HEK293 (cell line): ENCODE data around the gene ZDHHC14.
A peak's percentile ranks its signal among the peaks of the same experiment; 100 is the strongest.

Source experiments
- KLF7 ChIP-seq: fragments of 450-650 bp; formaldehyde crosslinking; IDR thresholded peaks from 2 replicates; pipeline ENCODE4 v1.5.1; 2016; ENCODE audit warnings: missing biosample characterization, missing genetic modification characterization, borderline replicate concordance
- MYNN ChIP-seq: fragments of 450-650 bp; formaldehyde crosslinking; IDR thresholded peaks from 2 replicates; pipeline ENCODE4 v1.5.1; 2016; ENCODE audit warnings: missing biosample characterization, missing genetic modification characterization, borderline replicate concordance
- MZF1 ChIP-seq: fragments of 450-650 bp; formaldehyde crosslinking; IDR thresholded peaks from 2 replicates; pipeline ENCODE4 v1.5.1; 2017; ENCODE audit warnings: missing biosample characterization, missing genetic modification characterization, borderline replicate concordance
- OVOL3 ChIP-seq: fragments of 450-650 bp; formaldehyde crosslinking; IDR thresholded peaks from 2 replicates; pipeline ENCODE4 v1.5.1; 2016; ENCODE audit warnings: missing biosample characterization, missing genetic modification characterization
- ZBTB21 ChIP-seq: fragments of 450-650 bp; formaldehyde crosslinking; IDR thresholded peaks from 2 replicates; pipeline ENCODE4 v1.5.1; 2017; ENCODE audit warnings: missing biosample characterization, missing genetic modification characterization
- ZBTB8A ChIP-seq: fragments of 450-650 bp; formaldehyde crosslinking; IDR thresholded peaks from 2 replicates; pipeline ENCODE4 v1.5.1; 2016; ENCODE audit warnings: missing biosample characterization, missing genetic modification characterization
- ZNF138 ChIP-seq: fragments of 450-650 bp; formaldehyde crosslinking; IDR thresholded peaks from 2 replicates; pipeline ENCODE4 v1.5.1; 2016; ENCODE audit warnings: missing biosample characterization, missing genetic modification characterization, borderline replicate concordance
- ZNF140 ChIP-seq: fragments of 450-650 bp; formaldehyde crosslinking; IDR thresholded peaks from 2 replicates; pipeline ENCODE4 v1.5.1; 2016; ENCODE audit warnings: missing biosample characterization, missing genetic modification characterization
- ZNF155 ChIP-seq: fragments of 450-650 bp; formaldehyde crosslinking; IDR thresholded peaks from 2 replicates; pipeline ENCODE4 v1.5.1; 2016; ENCODE audit warnings: missing biosample characterization, missing genetic modification characterization
- ZNF19 ChIP-seq: fragments of 450-650 bp; formaldehyde crosslinking; IDR thresholded peaks from 2 replicates; pipeline ENCODE4; 2016; ENCODE audit warnings: missing biosample characterization, missing genetic modification characterization, low read depth
- ZNF214 ChIP-seq: fragments of 450-650 bp; formaldehyde crosslinking; IDR thresholded peaks from 2 replicates; pipeline ENCODE4 v1.5.1; 2017; ENCODE audit warnings: missing biosample characterization, mild to moderate bottlenecking, missing genetic modification characterization, borderline replicate concordance
- ZNF223 ChIP-seq: fragments of 450-650 bp; formaldehyde crosslinking; IDR thresholded peaks from 2 replicates; pipeline ENCODE4 v1.5.1; 2016; ENCODE audit warnings: missing biosample characterization, missing genetic modification characterization
- ZNF24 ChIP-seq: fragments of 450-650 bp; formaldehyde crosslinking; IDR thresholded peaks from 2 replicates; pipeline ENCODE4 v1.5.1; 2016; ENCODE audit warnings: missing biosample characterization, missing genetic modification characterization
- ZNF292 ChIP-seq: fragments of 450-650 bp; formaldehyde crosslinking; IDR thresholded peaks from 2 replicates; pipeline ENCODE4 v1.5.1; 2016; ENCODE audit warnings: low read depth, missing biosample characterization, missing genetic modification characterization, borderline replicate concordance
- ZNF394 ChIP-seq: fragments of 450-650 bp; formaldehyde crosslinking; IDR thresholded peaks from 2 replicates; pipeline ENCODE4 v1.5.1; 2016; ENCODE audit warnings: missing biosample characterization, missing genetic modification characterization, mild to moderate bottlenecking, moderate library complexity, borderline replicate concordance
- ZNF426 ChIP-seq: fragments of 450-650 bp; formaldehyde crosslinking; IDR thresholded peaks from 2 replicates; pipeline ENCODE4 v1.5.1; 2017; ENCODE audit warnings: missing biosample characterization, missing genetic modification characterization, mild to moderate bottlenecking, inconsistent platforms, moderate library complexity
- ZNF433 ChIP-seq: fragments of 450-650 bp; formaldehyde crosslinking; IDR thresholded peaks from 2 replicates; pipeline ENCODE4 v1.5.1; 2016; ENCODE audit warnings: missing biosample characterization, missing genetic modification characterization, low read depth
- ZNF529 ChIP-seq: fragments of 450-650 bp; formaldehyde crosslinking; IDR thresholded peaks from 2 replicates; pipeline ENCODE4 v1.5.1; 2017; ENCODE audit warnings: missing genetic modification characterization, missing biosample characterization; ENCODE audit not compliant: insufficient replicate concordance
- ZNF530 ChIP-seq: fragments of 450-650 bp; formaldehyde crosslinking; IDR thresholded peaks from 2 replicates; pipeline ENCODE4 v1.5.1; 2016; ENCODE audit warnings: low read depth, missing biosample characterization, missing genetic modification characterization
- ZNF558 ChIP-seq: fragments of 450-650 bp; formaldehyde crosslinking; IDR thresholded peaks from 2 replicates; pipeline ENCODE4 v1.5.1; 2016; ENCODE audit warnings: missing biosample characterization, missing genetic modification characterization
- ZNF629 ChIP-seq: fragments of 450-650 bp; formaldehyde crosslinking; IDR thresholded peaks from 2 replicates; pipeline ENCODE4 v1.5.1; 2017; ENCODE audit warnings: missing biosample characterization, missing genetic modification characterization
- ZNF654 ChIP-seq: fragments of 450-650 bp; formaldehyde crosslinking; IDR thresholded peaks from 2 replicates; pipeline ENCODE4 v1.5.1; 2016; ENCODE audit warnings: low read depth, missing biosample characterization, missing genetic modification characterization
- ZNF664 ChIP-seq: fragments of 450-650 bp; formaldehyde crosslinking; IDR thresholded peaks from 2 replicates; pipeline ENCODE4 v1.5.1; 2016; ENCODE audit warnings: missing biosample characterization, missing genetic modification characterization
- ZNF791 ChIP-seq: fragments of 450-650 bp; formaldehyde crosslinking; IDR thresholded peaks from 2 replicates; pipeline ENCODE4 v1.5.1; 2016; ENCODE audit warnings: missing biosample characterization, missing genetic modification characterization
- ZXDB ChIP-seq: fragments of 450-650 bp; formaldehyde crosslinking; IDR thresholded peaks from 2 replicates; pipeline ENCODE4 v1.5.1; 2016; ENCODE audit warnings: missing biosample characterization, missing genetic modification characterization
- TF ChIP-seq, protein P1 (sequence below): fragments of 450-650 bp; formaldehyde crosslinking; IDR thresholded peaks from 2 replicates; pipeline ENCODE4 v1.5.1; 2016; ENCODE audit warnings: missing biosample characterization, missing genetic modification characterization
- TF ChIP-seq, protein P2 (sequence below): fragments of 450-650 bp; formaldehyde crosslinking; IDR thresholded peaks from 2 replicates; pipeline ENCODE4 v1.5.1; 2016; ENCODE audit warnings: missing biosample characterization, missing genetic modification characterization
- TF ChIP-seq, protein P3 (sequence below): fragments of 450-650 bp; formaldehyde crosslinking; conservative IDR thresholded peaks from 2 replicates; pipeline ENCODE4 v1.5.1; 2016; ENCODE audit warnings: low read depth, missing biosample characterization, missing genetic modification characterization
- TF ChIP-seq, protein P4 (sequence below): fragments of 450-650 bp; formaldehyde crosslinking; IDR thresholded peaks from 2 replicates; pipeline ENCODE4 v1.5.1; 2016; ENCODE audit warnings: missing biosample characterization, missing genetic modification characterization

Gene ZDHHC14

DNA sequence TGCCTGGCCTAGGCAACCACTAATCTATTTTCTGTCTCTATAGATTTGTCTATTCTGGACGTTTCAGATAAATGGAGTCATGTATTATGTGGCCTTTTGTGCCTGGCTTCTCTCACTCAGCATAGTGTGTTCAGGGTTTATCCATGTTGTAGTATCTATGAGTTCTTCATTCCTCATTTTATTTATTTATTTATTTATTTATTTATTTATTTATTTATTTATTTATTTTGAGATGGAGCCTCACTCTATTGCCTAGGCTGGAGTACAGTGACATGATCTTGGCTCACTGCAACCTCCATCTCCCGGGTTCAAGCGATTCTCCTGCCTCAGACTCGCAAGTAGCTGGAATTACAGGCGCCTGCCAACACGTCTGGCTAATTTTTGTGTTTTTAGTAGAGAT lies 86.3 kb downstream of the ZDHHC14 start (continued):
- TF ChIP-seq ZNF664 (peak; percentile 82), ZNF433 (tag by site-specific recombination) (peak; percentile 95), ZNF292 (peak; percentile 96), ZNF426 (tag by site-specific recombination) (peak; percentile 94), ZNF529 (peak; percentile 70), ZNF223 (peak; percentile 82), ZNF791 (tag by site-specific recombination) (peak; percentile 83), ZNF140 (tag by site-specific recombination) (peak; percentile 93), ZBTB8A (tag by site-specific recombination) (peak; percentile 75), ZNF138 (tag by site-specific recombination) (peak; percentile 88), ZNF19 (tag by site-specific recombination) (peak; percentile 87; the same call in 1 of the 2 replicates), ZBTB21 (tag by site-specific recombination) (peak; percentile 56), ZNF558 (tag by site-specific recombination) (peak; percentile 72), KLF7 (tag by site-specific recombination) (peak; percentile 43; the same call in 1 of the 2 replicates), ZNF214 (peak; percentile 33; the same call in 1 of the 2 replicates), ZNF24 (0 out of 2 replicates have a peak, but pooled peaks have one; percentile 37), ZNF629 (peak; percentile 69), MYNN (peak; percentile 47; the same call in 1 of the 2 replicates), ZNF530 (tag by site-specific recombination) (0 out of 2 replicates have a peak, but pooled peaks have one; percentile 14), ZNF654 (tag by site-specific recombination) (peak; percentile 38; the same call in 1 of the 2 replicates), OVOL3 (tag by site-specific recombination) (peak; percentile 44; the same call in 1 of the 2 replicates), ZNF155 (tag by site-specific recombination) (0 out of 2 replicates have a peak, but pooled peaks have one; percentile 72), ZNF394 (tag by site-specific recombination) (peak; percentile 97), MZF1 (tag by site-specific recombination) (peak; percentile 21; the same call in 1 of the 2 replicates), ZXDB (tag by site-specific recombination) (peak; percentile 61; the same call in 1 of the 2 replicates)
- TF ChIP-seq, protein P1, sequence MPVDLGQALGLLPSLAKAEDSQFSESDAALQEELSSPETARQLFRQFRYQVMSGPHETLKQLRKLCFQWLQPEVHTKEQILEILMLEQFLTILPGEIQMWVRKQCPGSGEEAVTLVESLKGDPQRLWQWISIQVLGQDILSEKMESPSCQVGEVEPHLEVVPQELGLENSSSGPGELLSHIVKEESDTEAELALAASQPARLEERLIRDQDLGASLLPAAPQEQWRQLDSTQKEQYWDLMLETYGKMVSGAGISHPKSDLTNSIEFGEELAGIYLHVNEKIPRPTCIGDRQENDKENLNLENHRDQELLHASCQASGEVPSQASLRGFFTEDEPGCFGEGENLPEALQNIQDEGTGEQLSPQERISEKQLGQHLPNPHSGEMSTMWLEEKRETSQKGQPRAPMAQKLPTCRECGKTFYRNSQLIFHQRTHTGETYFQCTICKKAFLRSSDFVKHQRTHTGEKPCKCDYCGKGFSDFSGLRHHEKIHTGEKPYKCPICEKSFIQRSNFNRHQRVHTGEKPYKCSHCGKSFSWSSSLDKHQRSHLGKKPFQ (tag by site-specific recombination), result peak; percentile 39; the same call in 1 of the 2 replicates
- TF ChIP-seq, protein P2, sequence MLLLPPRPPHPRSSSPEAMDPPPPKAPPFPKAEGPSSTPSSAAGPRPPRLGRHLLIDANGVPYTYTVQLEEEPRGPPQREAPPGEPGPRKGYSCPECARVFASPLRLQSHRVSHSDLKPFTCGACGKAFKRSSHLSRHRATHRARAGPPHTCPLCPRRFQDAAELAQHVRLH (tag by site-specific recombination), result 0 out of 2 replicates have a peak, but pooled peaks have one; percentile 65
- TF ChIP-seq, protein P3, sequence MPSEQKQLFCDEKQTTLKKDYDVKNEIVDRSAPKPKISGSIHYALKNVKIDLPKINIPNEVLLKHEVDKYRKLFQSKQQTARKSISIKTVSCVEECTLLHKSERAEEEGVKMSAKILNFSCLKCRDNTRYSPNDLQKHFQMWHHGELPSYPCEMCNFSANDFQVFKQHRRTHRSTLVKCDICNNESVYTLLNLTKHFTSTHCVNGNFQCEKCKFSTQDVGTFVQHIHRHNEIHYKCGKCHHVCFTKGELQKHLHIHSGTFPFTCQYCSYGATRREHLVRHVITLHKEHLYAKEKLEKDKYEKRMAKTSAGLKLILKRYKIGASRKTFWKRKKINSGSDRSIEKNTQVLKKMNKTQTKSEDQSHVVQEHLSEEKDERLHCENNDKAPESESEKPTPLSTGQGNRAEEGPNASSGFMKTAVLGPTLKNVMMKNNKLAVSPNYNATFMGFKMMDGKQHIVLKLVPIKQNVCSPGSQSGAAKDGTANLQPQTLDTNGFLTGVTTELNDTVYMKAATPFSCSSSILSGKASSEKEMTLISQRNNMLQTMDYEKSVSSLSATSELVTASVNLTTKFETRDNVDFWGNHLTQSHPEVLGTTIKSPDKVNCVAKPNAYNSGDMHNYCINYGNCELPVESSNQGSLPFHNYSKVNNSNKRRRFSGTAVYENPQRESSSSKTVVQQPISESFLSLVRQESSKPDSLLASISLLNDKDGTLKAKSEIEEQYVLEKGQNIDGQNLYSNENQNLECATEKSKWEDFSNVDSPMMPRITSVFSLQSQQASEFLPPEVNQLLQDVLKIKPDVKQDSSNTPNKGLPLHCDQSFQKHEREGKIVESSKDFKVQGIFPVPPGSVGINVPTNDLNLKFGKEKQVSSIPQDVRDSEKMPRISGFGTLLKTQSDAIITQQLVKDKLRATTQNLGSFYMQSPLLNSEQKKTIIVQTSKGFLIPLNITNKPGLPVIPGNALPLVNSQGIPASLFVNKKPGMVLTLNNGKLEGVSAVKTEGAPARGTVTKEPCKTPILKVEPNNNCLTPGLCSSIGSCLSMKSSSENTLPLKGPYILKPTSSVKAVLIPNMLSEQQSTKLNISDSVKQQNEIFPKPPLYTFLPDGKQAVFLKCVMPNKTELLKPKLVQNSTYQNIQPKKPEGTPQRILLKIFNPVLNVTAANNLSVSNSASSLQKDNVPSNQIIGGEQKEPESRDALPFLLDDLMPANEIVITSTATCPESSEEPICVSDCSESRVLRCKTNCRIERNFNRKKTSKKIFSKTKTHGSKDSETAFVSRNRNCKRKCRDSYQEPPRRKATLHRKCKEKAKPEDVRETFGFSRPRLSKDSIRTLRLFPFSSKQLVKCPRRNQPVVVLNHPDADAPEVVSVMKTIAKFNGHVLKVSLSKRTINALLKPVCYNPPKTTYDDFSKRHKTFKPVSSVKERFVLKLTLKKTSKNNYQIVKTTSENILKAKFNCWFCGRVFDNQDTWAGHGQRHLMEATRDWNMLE (tag by site-specific recombination), result peak; percentile 95
- TF ChIP-seq, protein P4, sequence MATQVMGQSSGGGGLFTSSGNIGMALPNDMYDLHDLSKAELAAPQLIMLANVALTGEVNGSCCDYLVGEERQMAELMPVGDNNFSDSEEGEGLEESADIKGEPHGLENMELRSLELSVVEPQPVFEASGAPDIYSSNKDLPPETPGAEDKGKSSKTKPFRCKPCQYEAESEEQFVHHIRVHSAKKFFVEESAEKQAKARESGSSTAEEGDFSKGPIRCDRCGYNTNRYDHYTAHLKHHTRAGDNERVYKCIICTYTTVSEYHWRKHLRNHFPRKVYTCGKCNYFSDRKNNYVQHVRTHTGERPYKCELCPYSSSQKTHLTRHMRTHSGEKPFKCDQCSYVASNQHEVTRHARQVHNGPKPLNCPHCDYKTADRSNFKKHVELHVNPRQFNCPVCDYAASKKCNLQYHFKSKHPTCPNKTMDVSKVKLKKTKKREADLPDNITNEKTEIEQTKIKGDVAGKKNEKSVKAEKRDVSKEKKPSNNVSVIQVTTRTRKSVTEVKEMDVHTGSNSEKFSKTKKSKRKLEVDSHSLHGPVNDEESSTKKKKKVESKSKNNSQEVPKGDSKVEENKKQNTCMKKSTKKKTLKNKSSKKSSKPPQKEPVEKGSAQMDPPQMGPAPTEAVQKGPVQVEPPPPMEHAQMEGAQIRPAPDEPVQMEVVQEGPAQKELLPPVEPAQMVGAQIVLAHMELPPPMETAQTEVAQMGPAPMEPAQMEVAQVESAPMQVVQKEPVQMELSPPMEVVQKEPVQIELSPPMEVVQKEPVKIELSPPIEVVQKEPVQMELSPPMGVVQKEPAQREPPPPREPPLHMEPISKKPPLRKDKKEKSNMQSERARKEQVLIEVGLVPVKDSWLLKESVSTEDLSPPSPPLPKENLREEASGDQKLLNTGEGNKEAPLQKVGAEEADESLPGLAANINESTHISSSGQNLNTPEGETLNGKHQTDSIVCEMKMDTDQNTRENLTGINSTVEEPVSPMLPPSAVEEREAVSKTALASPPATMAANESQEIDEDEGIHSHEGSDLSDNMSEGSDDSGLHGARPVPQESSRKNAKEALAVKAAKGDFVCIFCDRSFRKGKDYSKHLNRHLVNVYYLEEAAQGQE (tag by site-specific recombination), result peak; percentile 76
